SH-SY5Y (cell line): ENCODE measurements around the gene E2F3.

Experiments used
- GATA2 ChIP-seq: IDR thresholded peaks from 2 replicates; pipeline ENCODE4 v1.6.1; 2011; ENCODE audit warnings: mild to moderate bottlenecking, low read depth, low read length
- GATA3 ChIP-seq: IDR thresholded peaks from 2 replicates; pipeline ENCODE4 v1.6.1; 2011; ENCODE audit warnings: low read depth, mild to moderate bottlenecking, low read length, moderate library complexity

- TF ChIP-seq GATA2 (no peak), GATA3 (no peak)
Measured at GRCh38 chr6:20486641-20487040, 85.0 kb downstream of the E2F3 start.
